DMS 273 treated with DMSO at 0.1 percent for 48 hours (cell line): ENCODE measurements around the gene LCN1.

Experiments
- DNase-seq: peaks from one replicate; lab custom pipeline; 2025; lab: John Stamatoyannopoulos, UW

The LCN1 gene

DNA sequence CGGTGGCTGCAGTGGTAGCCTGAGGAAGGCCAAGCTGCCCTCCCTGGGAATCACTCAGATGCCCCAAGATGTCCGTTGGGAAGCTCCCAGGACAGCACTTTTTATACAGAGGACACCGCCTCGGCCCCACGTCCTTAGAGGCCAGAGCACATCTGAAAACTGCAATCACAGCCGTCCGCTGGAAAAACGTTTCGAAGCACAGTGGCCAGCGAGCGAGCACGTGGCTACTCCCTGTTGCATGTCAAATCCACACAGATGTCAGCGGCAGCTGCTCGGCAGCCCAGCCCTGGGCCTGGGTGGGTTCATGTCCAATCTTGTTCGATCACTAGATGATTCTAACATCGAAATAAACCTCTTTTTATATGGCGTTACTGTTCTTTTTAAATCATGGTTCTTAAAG lies 32.7 kb upstream of the LCN1 start:
- no peak for DNase-seq

DNA sequence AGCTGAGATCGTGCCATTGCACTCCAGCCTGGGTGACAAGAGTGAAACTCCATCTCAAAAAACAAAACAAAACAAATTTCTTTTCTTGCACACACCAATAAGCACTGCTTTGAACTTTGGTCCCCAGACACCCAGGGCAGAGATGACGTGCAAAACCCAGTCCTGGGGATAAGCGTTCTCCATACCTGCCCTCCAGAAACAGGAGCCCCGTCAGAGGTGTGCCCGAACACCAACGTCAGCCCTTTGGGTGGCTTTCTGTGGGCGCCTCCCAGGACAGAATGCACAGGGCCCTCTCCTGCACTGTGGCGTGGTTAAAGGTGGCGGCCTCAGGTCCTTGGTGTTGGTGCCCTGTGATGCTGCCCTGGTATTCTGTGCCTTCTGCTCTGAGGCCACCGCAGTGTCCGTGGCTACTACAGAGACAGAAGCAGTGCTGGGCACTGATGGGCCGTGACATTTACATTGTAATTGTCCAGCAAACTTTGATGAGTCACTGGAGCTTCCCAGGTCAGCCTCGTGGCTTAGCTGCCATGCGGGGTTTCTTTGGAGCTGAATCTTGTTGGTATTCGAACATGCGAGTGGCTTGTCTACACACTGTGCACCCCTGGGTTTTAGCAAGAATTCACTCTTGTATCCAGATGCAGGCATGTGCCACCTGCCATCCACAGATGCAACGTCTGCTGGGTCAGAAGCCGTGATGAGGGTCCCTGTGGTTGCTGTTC lies 31.9 kb upstream of the LCN1 start:
- DNase-seq, result no peak

DNA sequence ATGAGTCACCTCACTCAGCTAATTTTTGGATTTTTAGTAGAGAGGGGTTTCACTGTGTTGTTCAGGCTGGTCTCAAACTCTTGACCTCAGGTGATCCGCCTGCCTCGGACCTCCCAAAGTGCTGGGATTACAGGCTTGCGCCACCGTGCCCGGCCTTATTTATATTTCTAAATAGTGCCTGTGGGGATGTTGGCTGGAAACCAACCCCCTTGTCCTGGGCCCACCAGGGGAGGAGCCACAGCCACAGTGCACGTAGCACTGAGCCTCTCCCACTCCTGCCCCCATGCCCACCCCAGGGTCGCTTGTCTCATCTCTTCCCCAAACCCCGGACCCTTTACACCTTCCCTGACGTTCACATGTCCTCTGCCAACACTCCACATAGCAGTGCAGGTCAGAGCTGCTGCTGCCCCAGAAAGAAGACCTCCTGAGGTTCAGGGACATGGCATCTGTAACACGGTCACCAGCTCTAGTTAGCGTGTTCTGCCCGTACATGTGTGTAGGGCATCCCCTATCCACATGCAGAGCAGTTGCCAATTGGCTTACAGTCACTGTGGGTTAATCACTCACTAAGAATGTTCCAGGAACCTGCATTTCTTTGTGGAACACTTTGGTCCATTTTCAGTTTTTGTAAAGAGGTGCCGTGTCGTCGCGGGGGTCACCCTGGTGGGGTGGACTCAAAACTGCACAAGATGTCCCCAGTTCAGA lies 30.9 kb upstream of the LCN1 start:
- DNase-seq, result no peak

DNA sequence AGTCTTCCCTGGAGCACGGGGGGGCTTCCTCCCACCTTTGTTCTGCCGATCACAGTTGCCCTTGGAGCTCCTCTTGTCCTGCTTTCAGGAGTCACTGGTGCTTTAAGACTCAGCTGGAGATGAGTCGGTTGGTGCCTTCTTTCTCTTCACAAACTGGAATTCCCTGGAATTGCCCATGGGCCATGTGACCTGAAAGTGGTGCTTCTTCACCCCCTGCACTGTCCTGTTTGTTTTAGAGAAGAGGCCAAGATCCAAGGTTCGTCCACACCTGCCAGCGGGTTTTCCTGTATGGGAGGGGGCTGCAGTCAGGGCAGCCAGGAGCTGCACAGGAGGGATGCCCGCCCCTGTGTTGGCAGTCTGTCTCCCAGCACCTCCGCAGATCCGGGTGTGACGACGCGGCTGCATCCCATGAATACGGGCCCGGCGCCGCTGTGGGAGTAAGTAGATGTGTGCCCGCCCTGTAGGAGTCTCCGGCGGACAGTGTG lies 30.2 kb upstream of the LCN1 start:
- DNase-seq, result no peak

DNA sequence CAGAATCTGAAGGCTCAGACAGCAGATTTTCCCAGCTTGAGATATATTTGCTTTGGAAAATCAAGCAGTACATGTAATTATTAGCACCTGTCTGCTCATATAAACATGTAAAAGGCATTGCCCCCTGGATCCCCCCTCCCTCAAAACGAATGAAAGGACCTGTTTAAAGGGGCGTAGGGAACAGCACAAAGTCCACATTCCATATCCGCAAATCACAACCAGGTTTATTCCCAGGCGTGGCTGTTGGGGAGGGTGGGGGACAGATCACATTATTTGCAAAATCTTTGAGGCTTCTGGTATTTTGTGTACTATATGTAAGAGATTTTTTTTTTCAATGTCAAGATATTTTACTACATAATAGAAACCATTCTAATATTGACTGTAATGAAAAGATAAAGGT lies 29.5 kb upstream of the LCN1 start:
- DNase-seq, result no peak

DNA sequence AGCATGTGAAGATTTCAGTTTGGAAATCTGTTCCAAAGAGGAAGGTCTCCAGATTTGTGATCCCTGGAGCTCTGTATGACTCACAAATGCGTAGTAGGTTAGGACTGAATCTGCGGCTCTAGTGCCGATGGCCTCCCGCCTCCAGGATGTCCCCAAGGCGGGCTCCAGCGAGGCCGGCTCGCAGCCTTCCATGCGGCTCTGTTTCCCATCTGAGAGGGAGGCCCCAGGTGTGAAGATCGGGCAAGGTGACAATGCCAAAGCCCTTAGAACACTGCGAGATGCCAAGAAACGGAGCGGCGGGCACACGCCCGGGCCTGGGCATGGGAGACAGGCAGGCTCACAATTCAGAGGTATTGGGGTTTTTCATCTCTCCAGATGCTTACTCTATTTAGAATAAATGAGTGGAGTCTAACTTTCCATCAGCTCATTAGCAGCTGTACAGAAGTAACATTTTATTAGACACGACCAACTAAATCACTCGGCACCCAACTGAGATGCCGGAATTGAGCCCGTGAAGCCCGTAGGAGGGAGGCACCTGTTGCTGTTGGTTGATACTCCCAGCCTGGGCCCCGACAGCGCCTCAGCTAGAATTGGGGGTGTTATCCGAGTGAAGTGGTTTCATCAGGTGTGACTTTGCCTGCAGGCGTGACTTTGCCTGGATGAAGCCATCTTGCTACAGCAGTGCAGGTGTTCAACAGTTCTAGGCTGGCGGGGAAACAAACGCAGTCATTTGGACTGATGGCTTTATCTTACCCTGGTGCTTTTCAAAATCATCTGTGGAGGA lies 28.2 kb upstream of the LCN1 start:
- DNase-seq, result no peak

GRCh38 chr9:135494791-135495559 lies 26.3 kb upstream of the LCN1 start:
- DNase-seq, result no peak

DNA sequence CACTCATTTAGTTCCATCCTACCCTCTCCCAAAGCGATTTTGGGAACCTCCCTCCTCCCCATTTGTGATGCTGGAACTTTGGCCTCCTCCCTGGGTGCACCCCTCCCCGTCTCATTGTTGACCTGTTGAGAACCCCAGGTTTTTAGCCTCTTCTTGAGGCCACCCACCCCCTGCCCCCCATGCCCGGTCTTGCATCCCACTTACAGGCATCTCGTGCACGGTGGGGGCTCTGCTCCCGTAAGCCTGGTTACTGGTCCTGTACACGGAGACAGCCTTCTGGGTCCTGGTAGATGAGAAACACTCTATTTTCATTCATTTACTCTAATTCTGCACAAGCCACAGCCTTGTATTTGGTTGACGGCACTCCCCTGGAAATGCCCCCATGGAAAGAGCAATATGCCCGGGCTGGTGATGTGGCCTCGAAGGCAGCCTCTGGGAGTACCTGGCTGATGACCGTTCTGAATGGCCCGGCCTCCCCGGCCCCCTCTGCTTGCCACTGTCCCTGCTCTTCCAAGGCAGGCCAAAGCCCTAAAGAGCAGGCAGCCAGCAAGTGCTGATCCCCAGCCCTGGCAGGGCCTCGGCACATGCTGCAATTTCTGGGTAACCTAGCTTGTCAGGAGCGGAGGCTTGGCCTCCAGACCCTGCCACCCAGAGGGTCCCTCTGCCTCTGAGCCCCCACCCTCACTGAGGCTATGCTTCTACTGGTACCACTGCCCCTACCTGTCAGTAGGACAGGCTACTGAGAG lies 22.7 kb upstream of the LCN1 start:
- no peak for DNase-seq

- peak; percentile 16 for DNase-seq
Measured at GRCh38 chr9:135499326-135500070, 21.7 kb upstream of the LCN1 start.

- DNase-seq, result no peak
Measured at GRCh38 chr9:135500071-135500524, 21.1 kb upstream of the LCN1 start.

DNA sequence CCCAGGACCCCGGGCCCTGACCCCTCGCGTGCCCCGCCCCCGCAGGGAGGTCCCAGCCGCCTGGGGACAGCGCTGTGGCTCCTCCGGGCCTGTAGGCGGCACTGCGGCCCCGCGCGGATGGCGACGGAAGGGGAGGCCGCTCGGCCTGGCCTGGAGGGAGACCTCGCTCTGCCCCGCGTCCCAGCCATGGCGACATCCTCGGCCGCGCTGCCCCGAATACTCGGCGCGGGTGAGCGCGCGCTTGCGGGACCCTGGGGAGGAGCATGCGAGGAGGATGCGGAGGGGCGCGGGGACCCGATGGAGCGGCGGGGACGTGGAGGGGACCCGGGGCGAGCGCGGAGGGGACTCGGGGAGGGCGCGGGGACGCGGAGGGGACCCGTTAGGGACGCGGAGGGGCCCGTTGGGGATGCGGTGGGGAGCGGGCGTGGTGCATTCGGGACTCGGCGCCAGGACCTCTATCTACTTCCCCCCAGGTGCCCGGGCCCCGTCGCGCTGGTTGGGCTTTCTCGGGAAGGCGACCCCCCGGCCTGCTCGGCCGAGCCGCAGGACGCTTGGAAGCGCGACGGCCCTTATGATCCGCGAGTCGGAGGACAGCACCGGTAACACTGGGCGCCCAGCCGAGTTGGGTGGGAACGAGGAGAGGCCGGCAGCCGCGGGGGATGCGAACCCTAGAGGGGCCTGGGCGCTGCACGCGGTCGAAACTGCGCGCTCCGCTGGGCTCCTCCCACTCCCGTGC lies 20.5 kb upstream of the LCN1 start, which contains the start of gene MRPS2:
TSS of gene MRPS2 (plus strand) at position 158 of the 736 bp plus-strand sequence. CDS start at position 187, 29 bp downstream.
- DNase-seq, result peak; percentile 47

DNA sequence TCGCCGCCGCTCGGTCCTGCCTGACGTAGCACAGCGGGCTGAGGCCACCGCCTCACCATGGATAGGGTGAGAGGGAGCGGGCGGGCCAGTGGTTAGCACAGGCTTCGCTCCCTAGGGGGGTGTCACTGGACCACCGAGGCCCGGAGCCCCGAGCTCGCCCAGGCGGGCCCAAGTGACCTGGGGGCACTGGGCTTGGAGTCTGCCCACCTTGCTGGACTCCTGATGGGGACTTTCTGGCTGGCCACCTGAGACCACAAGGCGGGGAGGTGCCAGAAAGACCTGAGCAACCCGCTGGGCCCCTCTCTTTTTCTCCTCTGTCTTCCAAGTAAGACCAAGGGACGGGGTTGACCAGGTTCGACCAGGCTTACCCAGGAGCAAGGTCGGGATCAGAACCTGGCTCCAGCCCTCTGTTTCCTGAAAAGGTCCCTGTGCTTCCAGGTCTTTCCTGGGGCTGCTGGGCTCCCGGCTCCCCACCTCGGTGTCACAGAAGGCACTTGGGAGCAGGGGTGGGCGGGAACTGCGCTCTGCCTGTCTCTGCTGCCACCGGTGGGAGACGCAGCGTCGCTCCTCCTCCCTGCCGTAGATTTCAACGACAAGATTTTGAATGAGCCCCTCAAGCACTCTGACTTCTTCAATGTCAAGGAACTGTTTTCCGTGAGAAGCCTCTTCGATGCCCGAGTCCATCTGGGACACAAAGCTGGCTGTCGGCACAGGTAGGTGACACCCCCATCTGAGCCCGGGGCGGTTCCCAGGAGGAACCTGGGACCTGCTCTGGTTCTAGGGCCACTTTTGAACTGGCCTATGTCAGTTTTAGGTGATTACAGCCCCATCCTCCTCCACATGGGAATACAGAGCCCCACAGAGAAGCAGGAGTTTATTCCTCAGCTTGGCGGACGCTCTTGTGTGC lies 19.7 kb upstream of the LCN1 start:
- DNase-seq, result peak; percentile 18

- DNase-seq, result no peak
Measured at GRCh38 chr9:135502168-135502872, 18.9 kb upstream of the LCN1 start.

DNA sequence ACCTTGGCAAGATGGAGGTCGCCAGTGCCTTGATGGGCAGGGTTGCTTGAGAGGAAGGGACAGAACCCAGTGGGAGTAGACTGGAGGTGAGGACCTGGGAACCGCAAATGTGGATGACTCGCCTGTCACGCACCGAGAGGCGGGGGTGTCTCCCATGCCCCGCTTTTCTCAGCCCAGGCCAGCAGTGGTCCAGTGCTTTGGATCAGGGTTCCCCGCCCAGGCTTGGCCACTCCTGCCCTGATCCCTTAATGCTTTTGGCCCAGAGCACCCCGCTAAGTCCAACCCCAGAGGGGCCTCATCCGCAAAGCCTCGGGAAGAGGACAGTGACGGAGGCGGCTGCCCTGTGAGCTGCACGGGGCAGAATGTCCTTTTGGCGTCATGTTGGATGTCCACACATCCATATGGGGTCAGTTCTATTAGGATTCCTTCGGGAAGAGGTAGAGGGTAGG lies 18.3 kb upstream of the LCN1 start:
- no peak for DNase-seq

DNA sequence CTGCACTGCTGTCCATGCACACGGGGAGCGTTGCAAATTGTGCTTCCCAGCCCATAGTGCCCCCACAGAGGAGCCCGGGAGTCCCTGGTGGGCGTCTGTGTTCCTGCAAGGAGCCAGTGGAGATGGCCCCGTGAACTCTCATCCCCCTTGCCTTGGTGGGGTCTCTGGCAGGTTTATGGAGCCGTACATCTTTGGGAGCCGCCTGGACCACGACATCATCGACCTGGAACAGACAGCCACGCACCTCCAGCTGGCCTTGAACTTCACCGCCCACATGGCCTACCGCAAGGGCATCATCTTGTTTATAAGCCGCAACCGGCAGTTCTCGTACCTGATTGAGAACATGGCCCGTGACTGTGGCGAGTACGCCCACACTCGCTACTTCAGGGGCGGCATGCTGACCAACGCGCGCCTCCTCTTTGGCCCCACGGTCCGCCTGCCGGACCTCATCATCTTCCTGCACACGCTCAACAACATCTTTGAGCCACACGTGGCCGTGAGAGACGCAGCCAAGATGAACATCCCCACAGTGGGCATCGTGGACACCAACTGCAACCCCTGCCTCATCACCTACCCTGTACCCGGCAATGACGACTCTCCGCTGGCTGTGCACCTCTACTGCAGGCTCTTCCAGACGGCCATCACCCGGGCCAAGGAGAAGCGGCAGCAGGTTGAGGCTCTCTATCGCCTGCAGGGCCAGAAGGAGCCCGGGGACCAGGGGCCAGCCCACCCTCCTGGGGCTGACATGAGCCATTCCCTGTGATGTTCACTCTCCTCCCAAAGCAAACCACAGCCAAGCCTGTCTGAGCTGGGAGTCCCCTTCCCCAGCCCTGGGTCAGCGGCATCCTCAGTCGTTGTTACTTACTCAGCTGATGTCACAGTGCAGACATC lies 17.6 kb upstream of the LCN1 start:
- no peak for DNase-seq
